SK-N-SH (cell line): ENCODE data around the gene SPRR2A. TPM values are rescaled to one million over a fixed set of nuclear protein-coding genes. Genes with fewer than 3 reads are reported as not detected.

Experiments
- CTCF ChIA-PET: fragments of 300-600, 350-600 bp; formaldehyde crosslinking; extraction: SDS; loops from one replicate; lab custom pipeline; 2021; lab: Yijun Ruan, JAX
- POLR2A ChIA-PET: fragments of 350-600 bp; sonication (Branson Sonifier 250); formaldehyde crosslinking; extraction: SDS; loops from one replicate; lab custom pipeline; 2020; ENCODE audit warnings: antibody characterized with exemption, inconsistent platforms; lab: Yijun Ruan, JAX
- DNase-seq: peaks from one replicate; pipeline ENCODE4 v3.0.0; 2012
- H2AFZ ChIP-seq: fragments of 200-600 bp; sonication (generic); 2 replicates; pipeline ENCODE4 v1.8.1; 2016; ENCODE audit warnings: antibody characterized with exemption, mild to moderate bottlenecking, low read depth
- H3F3A ChIP-seq: fragments of 200-600 bp; sonication (generic); replicated peaks from 2 replicates; pipeline ENCODE3; 2016; ENCODE audit warnings: antibody characterized with exemption, mild to moderate bottlenecking; ENCODE audit not compliant: insufficient read depth
- H3K27ac ChIP-seq, 2 experiments: fragments of 200-500 bp in 1 of 2; fragments of 200-600 bp in 1 of 2; sonication (Bioruptor generic) in 1 of 2; sonication (generic), shearing (Covaris generic) in 1 of 2; 2 replicates each; pipeline versions ENCODE4 v1.5.1 to v1.6.1; 2014 to 2016; ENCODE audit warnings: low read depth in 2 of 2, inconsistent platforms in 1 of 2, low read length in 1 of 2, mild to moderate bottlenecking in 1 of 2, mixed read lengths in 1 of 2
- H3K27me3 ChIP-seq: fragments of 200-600 bp; sonication (generic), shearing (Covaris generic); 2 replicates; pipeline ENCODE4 v1.6.1; 2016; ENCODE audit warnings: mixed run types; ENCODE audit not compliant: insufficient read depth
- H3K36me3 ChIP-seq, 2 experiments: fragments of 200-500 bp in 1 of 2; fragments of 200-600 bp in 1 of 2; sonication (Bioruptor generic) in 1 of 2; sonication (generic) in 1 of 2; replicated peaks in 1 of 2; 2 replicates each; pipeline versions ENCODE3 to v1.5.1; 2014 to 2016; ENCODE audit warnings: low read length in 1 of 2, mild to moderate bottlenecking in 1 of 2; ENCODE audit not compliant: insufficient read depth in 2 of 2, control insufficient read depth in 1 of 2
- H3K4me1 ChIP-seq, 2 experiments: fragments of 200-500 bp in 1 of 2; fragments of 200-600 bp in 1 of 2; sonication (Bioruptor generic) in 1 of 2; sonication (generic), shearing (Covaris generic) in 1 of 2; 2 replicates each; pipeline versions ENCODE4 v1.5.1 to v1.6.1; 2014 to 2016; ENCODE audit warnings: low read depth in 1 of 2, low read length in 1 of 2, mixed run types in 1 of 2; ENCODE audit not compliant: insufficient read depth in 2 of 2, control insufficient read depth in 1 of 2
- H3K4me2 ChIP-seq: fragments of 200-600 bp; sonication (generic), shearing (Covaris generic); 2 replicates; pipeline ENCODE4 v1.6.1; 2017; ENCODE audit warnings: mixed run types
- H3K4me3 ChIP-seq, 2 experiments: fragments of 200-500 bp in 1 of 2; fragments of 200-600 bp in 1 of 2; sonication (Bioruptor generic) in 1 of 2; sonication (generic), shearing (Covaris generic) in 1 of 2; 2 replicates each; pipeline versions ENCODE4 v1.5.1 to v1.8.1; 2014 to 2016; ENCODE audit warnings: low read depth in 2 of 2, inconsistent platforms in 1 of 2, low read length in 1 of 2, mild to moderate bottlenecking in 1 of 2, mixed read lengths in 1 of 2, moderate library complexity in 1 of 2
- H3K79me2 ChIP-seq: fragments of 200-600 bp; sonication (generic); 2 replicates; pipeline ENCODE4 v1.8.1; 2017; ENCODE audit warnings: mild to moderate bottlenecking; ENCODE audit not compliant: insufficient read depth
- H3K9ac ChIP-seq: fragments of 200-600 bp; sonication (generic); 2 replicates; pipeline ENCODE4 v1.6.1; 2017; ENCODE audit warnings: mixed run types
- H3K9me2 ChIP-seq: fragments of 200-600 bp; sonication (generic); 2 replicates; pipeline ENCODE4 v1.6.1; 2017; ENCODE audit warnings: mixed run types
- H3K9me3 ChIP-seq: fragments of 200-600 bp; sonication (generic); 2 replicates; pipeline ENCODE4 v1.6.1; 2017; ENCODE audit warnings: mixed run types, mild to moderate bottlenecking, moderate library complexity
- H4K20me1 ChIP-seq: fragments of 200-600 bp; sonication (generic); 2 replicates; pipeline ENCODE4 v1.6.1; 2017; ENCODE audit warnings: mild to moderate bottlenecking, mixed run types; ENCODE audit not compliant: insufficient read depth
- EZH2phosphoT487 ChIP-seq: fragments of 200-600 bp; sonication (generic); IDR thresholded peaks from 2 replicates; pipeline ENCODE4 v1.6.1; 2017; ENCODE audit warnings: low read depth, mixed run types, mild to moderate bottlenecking, antibody characterized with exemption, moderate library complexity, borderline replicate concordance
- FOSL2 ChIP-seq: IDR thresholded peaks from 2 replicates; pipeline ENCODE4 v1.4.0; 2012; ENCODE audit warnings: low read depth, mild to moderate bottlenecking, moderate library complexity, borderline replicate concordance
- FOXJ3 ChIP-seq: sonication (generic); formaldehyde crosslinking; IDR thresholded peaks from 2 replicates; pipeline ENCODE4 v1.5.1; 2020; ENCODE audit warnings: mild to moderate bottlenecking, missing genetic modification reagents
- FOXM1 ChIP-seq: IDR thresholded peaks from 2 replicates; pipeline ENCODE4 v1.4.0; 2012; ENCODE audit warnings: low read depth, mild to moderate bottlenecking
- MEF2A ChIP-seq: IDR thresholded peaks from 2 replicates; pipeline ENCODE4 v1.4.0; 2012; ENCODE audit warnings: low read depth, borderline replicate concordance
- NRF1 ChIP-seq: IDR thresholded peaks from 2 replicates; pipeline ENCODE4 v1.6.1; 2012; ENCODE audit warnings: low read depth, mild to moderate bottlenecking, low read length
- POLR2AphosphoS5 ChIP-seq: IDR thresholded peaks from 2 replicates; pipeline ENCODE4 v1.6.1; 2012; ENCODE audit warnings: low read depth, low read length
- TCF12 ChIP-seq: IDR thresholded peaks from 2 replicates; pipeline ENCODE4 v1.4.0; 2012
- polyA plus RNA-seq, 3 experiments: library from polyadenylated mRNA; depleted of rRNA; stranded (reverse); fragments of >200 nt; gene quantifications; 2 replicates each; pipeline ENCODE4 v1.2.3, GENCODE V29; 2012
- TF ChIP-seq, protein P1 (sequence below): IDR thresholded peaks from 2 replicates; pipeline ENCODE4 v1.6.1; 2012; ENCODE audit warnings: mild to moderate bottlenecking, low read depth, low read length, moderate library complexity
- TF ChIP-seq, protein P2 (sequence below): fragments of 200-600 bp; sonication (generic); IDR thresholded peaks from 2 replicates; pipeline ENCODE4 v1.6.1; 2017; ENCODE audit warnings: antibody characterized with exemption, mild to moderate bottlenecking, moderate library complexity
- TF ChIP-seq, protein P3 (sequence below): IDR thresholded peaks from 2 replicates; pipeline ENCODE4 v1.4.0; 2012; ENCODE audit warnings: low read depth, borderline replicate concordance
- TF ChIP-seq, protein P4 (sequence below): fragments of 150-350 bp; IDR thresholded peaks from 2 replicates; pipeline ENCODE4 v1.6.1; 2016; ENCODE audit warnings: mild to moderate bottlenecking, low read depth, low read length
- TF ChIP-seq, protein P5 (sequence below): fragments of 150-350 bp; IDR thresholded peaks from 2 replicates; pipeline ENCODE4 v1.6.1; 2017; ENCODE audit warnings: antibody characterized with exemption, low read length, low read depth, borderline replicate concordance

Gene SPRR2A
- polyA plus RNA-seq, 1 of the 3 experiments (the other 2 are of a cell fraction), result not detected

DNA sequence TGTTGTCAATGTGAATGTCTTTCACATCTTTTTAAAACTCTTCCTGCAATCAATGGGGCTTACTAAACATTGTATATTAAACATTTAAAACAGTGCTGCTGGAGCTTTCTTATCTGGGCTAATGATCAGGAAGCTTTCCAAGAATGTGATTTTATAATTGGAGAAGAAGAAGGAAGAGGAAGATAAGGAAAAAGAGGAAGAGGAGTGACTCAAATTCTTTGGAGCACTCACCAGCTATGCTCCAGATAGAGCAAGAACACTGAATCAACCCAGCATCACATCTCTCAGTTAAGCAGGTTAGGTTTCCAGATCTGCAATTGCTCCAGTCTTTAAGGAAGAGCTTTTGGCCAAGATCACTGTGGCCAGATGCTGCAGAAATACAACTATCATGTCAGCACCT is 38.5 kb upstream of the SPRR2A start:
- Histone ChIP-seq H3F3A (peaks cover 4% of the 10 kb centered on the region), H3K79me2 (no peaks in the 10 kb centered on the region), H3K4me1 (no peaks in the 10 kb centered on the region), H3K27me3 (no peaks in the 10 kb centered on the region), H3K9me3 (no peaks in the 10 kb centered on the region), H3K9ac (no peak overlapping the region), H2AFZ (no peak overlapping the region), H3K27ac (no peak overlapping the region), H3K4me3 (no peak overlapping the region), H4K20me1 (no peaks in the 10 kb centered on the region), H3K36me3 (no peaks in the 10 kb centered on the region), H3K9me2 (no peaks in the 10 kb centered on the region; the same call in 1 of the 2 replicates), H3K4me2 (no peak overlapping the region)
- DNase-seq, result no peak
- CTCF ChIA-PET, result no interaction called here
- TF ChIP-seq POLR2AphosphoS5 (no peak), EZH2phosphoT487 (no peak), NRF1 (no peak)
- TF ChIP-seq, protein P1, sequence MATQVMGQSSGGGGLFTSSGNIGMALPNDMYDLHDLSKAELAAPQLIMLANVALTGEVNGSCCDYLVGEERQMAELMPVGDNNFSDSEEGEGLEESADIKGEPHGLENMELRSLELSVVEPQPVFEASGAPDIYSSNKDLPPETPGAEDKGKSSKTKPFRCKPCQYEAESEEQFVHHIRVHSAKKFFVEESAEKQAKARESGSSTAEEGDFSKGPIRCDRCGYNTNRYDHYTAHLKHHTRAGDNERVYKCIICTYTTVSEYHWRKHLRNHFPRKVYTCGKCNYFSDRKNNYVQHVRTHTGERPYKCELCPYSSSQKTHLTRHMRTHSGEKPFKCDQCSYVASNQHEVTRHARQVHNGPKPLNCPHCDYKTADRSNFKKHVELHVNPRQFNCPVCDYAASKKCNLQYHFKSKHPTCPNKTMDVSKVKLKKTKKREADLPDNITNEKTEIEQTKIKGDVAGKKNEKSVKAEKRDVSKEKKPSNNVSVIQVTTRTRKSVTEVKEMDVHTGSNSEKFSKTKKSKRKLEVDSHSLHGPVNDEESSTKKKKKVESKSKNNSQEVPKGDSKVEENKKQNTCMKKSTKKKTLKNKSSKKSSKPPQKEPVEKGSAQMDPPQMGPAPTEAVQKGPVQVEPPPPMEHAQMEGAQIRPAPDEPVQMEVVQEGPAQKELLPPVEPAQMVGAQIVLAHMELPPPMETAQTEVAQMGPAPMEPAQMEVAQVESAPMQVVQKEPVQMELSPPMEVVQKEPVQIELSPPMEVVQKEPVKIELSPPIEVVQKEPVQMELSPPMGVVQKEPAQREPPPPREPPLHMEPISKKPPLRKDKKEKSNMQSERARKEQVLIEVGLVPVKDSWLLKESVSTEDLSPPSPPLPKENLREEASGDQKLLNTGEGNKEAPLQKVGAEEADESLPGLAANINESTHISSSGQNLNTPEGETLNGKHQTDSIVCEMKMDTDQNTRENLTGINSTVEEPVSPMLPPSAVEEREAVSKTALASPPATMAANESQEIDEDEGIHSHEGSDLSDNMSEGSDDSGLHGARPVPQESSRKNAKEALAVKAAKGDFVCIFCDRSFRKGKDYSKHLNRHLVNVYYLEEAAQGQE, result no peak
- POLR2A ChIA-PET, result no interaction called here

DNA sequence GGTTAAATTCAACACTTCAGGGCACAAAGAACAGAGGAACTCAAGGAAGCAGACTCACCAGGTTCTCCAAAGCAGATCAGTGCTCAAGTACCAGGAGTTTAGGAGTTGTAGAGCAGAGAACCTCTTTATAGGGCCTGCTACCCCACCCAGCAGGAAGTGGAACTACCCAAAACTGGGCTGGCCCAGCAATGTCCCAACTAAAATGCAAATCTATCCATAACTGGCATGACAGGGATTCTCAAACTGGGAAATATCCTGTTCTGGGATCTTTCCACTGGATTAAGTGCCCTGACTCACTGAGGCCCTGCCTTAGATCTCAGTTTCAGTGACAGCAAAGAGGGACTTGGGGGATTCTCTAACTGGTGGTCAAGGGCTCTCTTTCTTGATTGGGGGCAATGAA is 37.1 kb upstream of the SPRR2A start, which contains the start of gene SPRR2E:
Gene SPRR2E (minus strand): TSS at position 101 of the 400 bp plus-strand sequence. CDS start 775 bp downstream, outside the sequence.
- H4K20me1 ChIP-seq, result no peaks in the 10 kb centered on the region

More for the DNA sequence above, 37.1 kb upstream of the SPRR2A start, which contains the start of gene SPRR2E:
- H3K27ac ChIP-seq, result no peak within 1 kb of the TSS
- H3K9me3 ChIP-seq, result no peaks in the 10 kb centered on the region
- H3K9me2 ChIP-seq, result no peaks in the 10 kb centered on the region
- no peaks in the 10 kb centered on the region for H3K36me3 ChIP-seq
- TF ChIP-seq FOSL2, result no peak
- no peak for TF ChIP-seq EZH2phosphoT487
- TF ChIP-seq MEF2A, result no peak
- TF ChIP-seq, protein P2, sequence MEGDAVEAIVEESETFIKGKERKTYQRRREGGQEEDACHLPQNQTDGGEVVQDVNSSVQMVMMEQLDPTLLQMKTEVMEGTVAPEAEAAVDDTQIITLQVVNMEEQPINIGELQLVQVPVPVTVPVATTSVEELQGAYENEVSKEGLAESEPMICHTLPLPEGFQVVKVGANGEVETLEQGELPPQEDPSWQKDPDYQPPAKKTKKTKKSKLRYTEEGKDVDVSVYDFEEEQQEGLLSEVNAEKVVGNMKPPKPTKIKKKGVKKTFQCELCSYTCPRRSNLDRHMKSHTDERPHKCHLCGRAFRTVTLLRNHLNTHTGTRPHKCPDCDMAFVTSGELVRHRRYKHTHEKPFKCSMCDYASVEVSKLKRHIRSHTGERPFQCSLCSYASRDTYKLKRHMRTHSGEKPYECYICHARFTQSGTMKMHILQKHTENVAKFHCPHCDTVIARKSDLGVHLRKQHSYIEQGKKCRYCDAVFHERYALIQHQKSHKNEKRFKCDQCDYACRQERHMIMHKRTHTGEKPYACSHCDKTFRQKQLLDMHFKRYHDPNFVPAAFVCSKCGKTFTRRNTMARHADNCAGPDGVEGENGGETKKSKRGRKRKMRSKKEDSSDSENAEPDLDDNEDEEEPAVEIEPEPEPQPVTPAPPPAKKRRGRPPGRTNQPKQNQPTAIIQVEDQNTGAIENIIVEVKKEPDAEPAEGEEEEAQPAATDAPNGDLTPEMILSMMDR, result no peak
- TF ChIP-seq POLR2AphosphoS5, result no peak
- no peak for TF ChIP-seq FOXJ3 (CRISPR knock-in tag)
- no peak for TF ChIP-seq FOXM1
- TF ChIP-seq, protein P3, sequence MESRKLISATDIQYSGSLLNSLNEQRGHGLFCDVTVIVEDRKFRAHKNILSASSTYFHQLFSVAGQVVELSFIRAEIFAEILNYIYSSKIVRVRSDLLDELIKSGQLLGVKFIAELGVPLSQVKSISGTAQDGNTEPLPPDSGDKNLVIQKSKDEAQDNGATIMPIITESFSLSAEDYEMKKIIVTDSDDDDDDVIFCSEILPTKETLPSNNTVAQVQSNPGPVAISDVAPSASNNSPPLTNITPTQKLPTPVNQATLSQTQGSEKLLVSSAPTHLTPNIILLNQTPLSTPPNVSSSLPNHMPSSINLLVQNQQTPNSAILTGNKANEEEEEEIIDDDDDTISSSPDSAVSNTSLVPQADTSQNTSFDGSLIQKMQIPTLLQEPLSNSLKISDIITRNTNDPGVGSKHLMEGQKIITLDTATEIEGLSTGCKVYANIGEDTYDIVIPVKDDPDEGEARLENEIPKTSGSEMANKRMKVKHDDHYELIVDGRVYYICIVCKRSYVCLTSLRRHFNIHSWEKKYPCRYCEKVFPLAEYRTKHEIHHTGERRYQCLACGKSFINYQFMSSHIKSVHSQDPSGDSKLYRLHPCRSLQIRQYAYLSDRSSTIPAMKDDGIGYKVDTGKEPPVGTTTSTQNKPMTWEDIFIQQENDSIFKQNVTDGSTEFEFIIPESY, result no peak
- TF ChIP-seq, protein P4, sequence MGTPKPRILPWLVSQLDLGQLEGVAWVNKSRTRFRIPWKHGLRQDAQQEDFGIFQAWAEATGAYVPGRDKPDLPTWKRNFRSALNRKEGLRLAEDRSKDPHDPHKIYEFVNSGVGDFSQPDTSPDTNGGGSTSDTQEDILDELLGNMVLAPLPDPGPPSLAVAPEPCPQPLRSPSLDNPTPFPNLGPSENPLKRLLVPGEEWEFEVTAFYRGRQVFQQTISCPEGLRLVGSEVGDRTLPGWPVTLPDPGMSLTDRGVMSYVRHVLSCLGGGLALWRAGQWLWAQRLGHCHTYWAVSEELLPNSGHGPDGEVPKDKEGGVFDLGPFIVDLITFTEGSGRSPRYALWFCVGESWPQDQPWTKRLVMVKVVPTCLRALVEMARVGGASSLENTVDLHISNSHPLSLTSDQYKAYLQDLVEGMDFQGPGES, result no peak
- TF ChIP-seq, protein P5, sequence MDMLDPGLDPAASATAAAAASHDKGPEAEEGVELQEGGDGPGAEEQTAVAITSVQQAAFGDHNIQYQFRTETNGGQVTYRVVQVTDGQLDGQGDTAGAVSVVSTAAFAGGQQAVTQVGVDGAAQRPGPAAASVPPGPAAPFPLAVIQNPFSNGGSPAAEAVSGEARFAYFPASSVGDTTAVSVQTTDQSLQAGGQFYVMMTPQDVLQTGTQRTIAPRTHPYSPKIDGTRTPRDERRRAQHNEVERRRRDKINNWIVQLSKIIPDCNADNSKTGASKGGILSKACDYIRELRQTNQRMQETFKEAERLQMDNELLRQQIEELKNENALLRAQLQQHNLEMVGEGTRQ, result no peak
- TF ChIP-seq TCF12, result no peak
- H3K4me1 ChIP-seq, result no peaks in the 10 kb centered on the region
- no peaks in the 10 kb centered on the region for H3F3A ChIP-seq
- H3K79me2 ChIP-seq, result no peaks in the 10 kb centered on the region
- no peaks in the 10 kb centered on the region for H3K27me3 ChIP-seq
- no peak within 1 kb of the TSS for H3K9ac ChIP-seq
- ChIA-PET CTCF (no interaction called here), POLR2A (no interaction called here)
- H3K4me2 ChIP-seq, result no peak within 1 kb of the TSS
- no peak within 1 kb of the TSS for H3K4me3 ChIP-seq
- no peak within 1 kb of the TSS for H2AFZ ChIP-seq
- no peak for DNase-seq
